WTC11 (cell line): ENCODE data around the gene MACO1. TPM values are rescaled to one million over a fixed set of nuclear protein-coding genes. Genes with fewer than 3 reads are reported as not detected.
"Not testable (repeated sequence)": the region's sequence is repeated elsewhere in the genome, so short reads cannot be mapped to it uniquely, and the experiment has no call there.

Experiments
- ATAC-seq: fragments of 200-7000 bp; cut with Tn5 transposase; 2 replicates; pipeline ENCODE4 v1.10.0; 2021; ENCODE audit warnings: mild to moderate bottlenecking, moderate library complexity
- CTCF ChIA-PET: fragments of 300-600 bp; sonication (Branson Sonifier 250); formaldehyde crosslinking; loops from one replicate; lab custom pipeline; 2021; ENCODE audit warnings: antibody characterized with exemption; lab: Charles Lee
- POLR2A ChIA-PET: fragments of 350-600 bp; sonication (Branson Sonifier 250); formaldehyde crosslinking; loops from one replicate; lab custom pipeline; 2021; ENCODE audit warnings: antibody characterized with exemption; lab: Charles Lee
- DNase-seq: peaks from one replicate; pipeline ENCODE4 v3.0.0; 2021; ENCODE audit warnings: low spot score
- H3K27ac Mint-ChIP-seq: 2 replicates; pipeline ENCODE4 v1.8.0; 2021; ENCODE audit warnings: mixed read lengths
- H3K27me3 Mint-ChIP-seq: 2 replicates; pipeline ENCODE4 v1.8.0; 2021; ENCODE audit warnings: low read depth, mild to moderate bottlenecking, moderate library complexity, mixed read lengths
- H3K36me3 Mint-ChIP-seq: 2 replicates; pipeline ENCODE4 v1.8.0; 2021; ENCODE audit warnings: mixed read lengths
- H3K4me1 Mint-ChIP-seq: 2 replicates; pipeline ENCODE4 v1.8.0; 2022; ENCODE audit warnings: mixed read lengths
- H3K4me3 Mint-ChIP-seq: 2 replicates; pipeline ENCODE4 v1.8.0; 2021; ENCODE audit warnings: mild to moderate bottlenecking, moderate library complexity, mixed read lengths
- H3K9me3 Mint-ChIP-seq: 2 replicates; pipeline ENCODE4 v1.8.0; 2021; ENCODE audit warnings: mixed read lengths
- EMX1 ChIP-seq: fragments of 250-450 bp; sonication (Bioruptor Pico); IDR thresholded peaks from 2 replicates; pipeline ENCODE4 v1.8.0; 2021; ENCODE audit warnings: mild to moderate bottlenecking
- GABPB1 ChIP-seq: sonication (generic); formaldehyde crosslinking; IDR thresholded peaks from 2 replicates; pipeline ENCODE4 v1.8.1; 2023; ENCODE audit warnings: mild to moderate bottlenecking, missing genetic modification reagents
- IRF2 ChIP-seq: sonication (generic); formaldehyde crosslinking; IDR thresholded peaks from 2 replicates; pipeline ENCODE4 v1.8.0; 2022; ENCODE audit warnings: low read depth, missing genetic modification reagents, borderline replicate concordance
- MYBL2 ChIP-seq: sonication (generic); formaldehyde crosslinking; IDR thresholded peaks from 2 replicates; pipeline ENCODE4 v1.8.1; 2023; ENCODE audit warnings: mild to moderate bottlenecking, moderate library complexity, missing genetic modification reagents
- NFYB ChIP-seq: sonication (generic); formaldehyde crosslinking; conservative IDR thresholded peaks from 2 replicates; pipeline ENCODE4 v1.8.0; 2022; ENCODE audit warnings: low read depth, missing genetic modification reagents
- RELA ChIP-seq: sonication (generic); formaldehyde crosslinking; IDR thresholded peaks from 2 replicates; pipeline ENCODE4 v1.8.1; 2022; ENCODE audit warnings: missing genetic modification reagents, mild to moderate bottlenecking, borderline replicate concordance
- RORB ChIP-seq: fragments of 250-450 bp; sonication (Bioruptor Pico); IDR thresholded peaks from 2 replicates; pipeline ENCODE4 v1.9.0; 2021; ENCODE audit warnings: mild to moderate bottlenecking
- TCF7 ChIP-seq: sonication (generic); formaldehyde crosslinking; IDR thresholded peaks from 2 replicates; pipeline ENCODE4 v1.8.0; 2022; ENCODE audit warnings: mild to moderate bottlenecking, low read depth, missing genetic modification reagents, moderate library complexity
- TEAD1 ChIP-seq: sonication (generic); formaldehyde crosslinking; IDR thresholded peaks from 2 replicates; pipeline ENCODE4 v1.8.0; 2022; ENCODE audit warnings: mild to moderate bottlenecking, missing genetic modification reagents
- ZNF121 ChIP-seq: sonication (generic); formaldehyde crosslinking; IDR thresholded peaks from 2 replicates; pipeline ENCODE4 v1.8.0; 2023; ENCODE audit warnings: missing genetic modification reagents
- total RNA-seq: library from RNA; stranded (reverse); gene quantifications from 3 replicates; pipeline ENCODE4 v1.2.3, GENCODE V29; 2021
- TF ChIP-seq, protein P1 (sequence below): sonication (generic); formaldehyde crosslinking; IDR thresholded peaks from 2 replicates; pipeline ENCODE4 v1.8.1; 2023; ENCODE audit warnings: mild to moderate bottlenecking, missing genetic modification reagents, borderline replicate concordance
- TF ChIP-seq, protein P2 (sequence below): fragments of 250-450 bp; sonication (Bioruptor Pico); IDR thresholded peaks from 2 replicates; pipeline ENCODE4 v1.8.0; 2021; ENCODE audit warnings: mild to moderate bottlenecking
- TF ChIP-seq, protein P3 (sequence below): sonication (generic); formaldehyde crosslinking; IDR thresholded peaks from 2 replicates; pipeline ENCODE4 v1.8.0; 2022; ENCODE audit warnings: mild to moderate bottlenecking, missing genetic modification reagents
- TF ChIP-seq, protein P4 (sequence below): sonication (generic); formaldehyde crosslinking; conservative IDR thresholded peaks from 2 replicates; pipeline ENCODE4 v1.8.1; 2022; ENCODE audit warnings: mild to moderate bottlenecking, missing genetic modification reagents
- TF ChIP-seq, protein P5 (sequence below): sonication (generic); formaldehyde crosslinking; IDR thresholded peaks from 2 replicates; pipeline ENCODE4 v1.8.1; 2022; ENCODE audit warnings: missing genetic modification reagents, borderline replicate concordance

MACO1 gene
- total RNA-seq, 1 experiment from 2014 or later = 9.5 TPM

DNA sequence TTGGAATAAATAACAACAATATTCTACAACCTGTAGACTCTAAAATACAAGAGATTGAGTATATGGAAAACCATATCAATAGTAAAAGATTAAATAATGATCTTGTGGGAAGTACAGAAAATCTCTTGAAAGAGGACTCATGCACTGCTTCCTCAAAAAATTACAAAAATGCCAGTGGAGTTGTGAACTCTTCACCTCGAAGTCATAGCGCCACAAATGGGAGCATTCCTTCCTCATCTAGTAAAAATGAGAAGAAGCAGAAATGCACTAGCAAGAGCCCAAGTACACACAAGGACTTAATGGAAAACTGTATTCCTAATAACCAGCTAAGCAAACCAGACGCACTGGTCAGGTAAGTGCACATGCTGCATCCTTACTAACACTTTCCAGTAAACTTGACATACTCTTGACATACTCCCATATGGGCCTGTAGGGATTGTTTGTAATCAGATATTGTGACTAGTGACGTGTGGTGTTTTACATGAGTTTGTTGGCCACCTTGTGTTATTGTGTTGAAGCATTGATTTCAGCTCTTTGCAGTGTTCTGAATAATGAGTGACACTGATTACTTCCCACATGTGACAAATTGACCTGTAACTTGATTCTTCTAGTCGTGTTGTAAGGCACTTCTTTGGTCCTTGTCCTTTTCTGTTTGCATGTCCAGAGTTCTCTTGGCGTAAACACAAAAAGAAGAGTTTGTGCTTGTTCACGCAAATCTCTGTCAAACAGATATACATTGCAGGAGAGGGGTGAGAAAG lies 28.0 kb downstream of the MACO1 start:
- ChIA-PET POLR2A (no interaction called here), CTCF (no interaction called here)
- ATAC-seq (no peak), DNase-seq (no peak)
- TF ChIP-seq, protein P1, sequence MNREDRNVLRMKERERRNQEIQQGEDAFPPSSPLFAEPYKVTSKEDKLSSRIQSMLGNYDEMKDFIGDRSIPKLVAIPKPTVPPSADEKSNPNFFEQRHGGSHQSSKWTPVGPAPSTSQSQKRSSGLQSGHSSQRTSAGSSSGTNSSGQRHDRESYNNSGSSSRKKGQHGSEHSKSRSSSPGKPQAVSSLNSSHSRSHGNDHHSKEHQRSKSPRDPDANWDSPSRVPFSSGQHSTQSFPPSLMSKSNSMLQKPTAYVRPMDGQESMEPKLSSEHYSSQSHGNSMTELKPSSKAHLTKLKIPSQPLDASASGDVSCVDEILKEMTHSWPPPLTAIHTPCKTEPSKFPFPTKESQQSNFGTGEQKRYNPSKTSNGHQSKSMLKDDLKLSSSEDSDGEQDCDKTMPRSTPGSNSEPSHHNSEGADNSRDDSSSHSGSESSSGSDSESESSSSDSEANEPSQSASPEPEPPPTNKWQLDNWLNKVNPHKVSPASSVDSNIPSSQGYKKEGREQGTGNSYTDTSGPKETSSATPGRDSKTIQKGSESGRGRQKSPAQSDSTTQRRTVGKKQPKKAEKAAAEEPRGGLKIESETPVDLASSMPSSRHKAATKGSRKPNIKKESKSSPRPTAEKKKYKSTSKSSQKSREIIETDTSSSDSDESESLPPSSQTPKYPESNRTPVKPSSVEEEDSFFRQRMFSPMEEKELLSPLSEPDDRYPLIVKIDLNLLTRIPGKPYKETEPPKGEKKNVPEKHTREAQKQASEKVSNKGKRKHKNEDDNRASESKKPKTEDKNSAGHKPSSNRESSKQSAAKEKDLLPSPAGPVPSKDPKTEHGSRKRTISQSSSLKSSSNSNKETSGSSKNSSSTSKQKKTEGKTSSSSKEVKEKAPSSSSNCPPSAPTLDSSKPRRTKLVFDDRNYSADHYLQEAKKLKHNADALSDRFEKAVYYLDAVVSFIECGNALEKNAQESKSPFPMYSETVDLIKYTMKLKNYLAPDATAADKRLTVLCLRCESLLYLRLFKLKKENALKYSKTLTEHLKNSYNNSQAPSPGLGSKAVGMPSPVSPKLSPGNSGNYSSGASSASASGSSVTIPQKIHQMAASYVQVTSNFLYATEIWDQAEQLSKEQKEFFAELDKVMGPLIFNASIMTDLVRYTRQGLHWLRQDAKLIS (CRISPR knock-in tag) = no peak
- TF ChIP-seq, protein P2, sequence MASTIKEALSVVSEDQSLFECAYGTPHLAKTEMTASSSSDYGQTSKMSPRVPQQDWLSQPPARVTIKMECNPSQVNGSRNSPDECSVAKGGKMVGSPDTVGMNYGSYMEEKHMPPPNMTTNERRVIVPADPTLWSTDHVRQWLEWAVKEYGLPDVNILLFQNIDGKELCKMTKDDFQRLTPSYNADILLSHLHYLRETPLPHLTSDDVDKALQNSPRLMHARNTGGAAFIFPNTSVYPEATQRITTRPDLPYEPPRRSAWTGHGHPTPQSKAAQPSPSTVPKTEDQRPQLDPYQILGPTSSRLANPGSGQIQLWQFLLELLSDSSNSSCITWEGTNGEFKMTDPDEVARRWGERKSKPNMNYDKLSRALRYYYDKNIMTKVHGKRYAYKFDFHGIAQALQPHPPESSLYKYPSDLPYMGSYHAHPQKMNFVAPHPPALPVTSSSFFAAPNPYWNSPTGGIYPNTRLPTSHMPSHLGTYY = no peak
- TF ChIP-seq MYBL2 (CRISPR knock-in tag) (no peak), NFYB (CRISPR knock-in tag) (no peak), TEAD1 (no peak), IRF2 (CRISPR knock-in tag) (no peak), TCF7 (CRISPR knock-in tag) (no peak)
- Mint-ChIP-seq H3K4me3 (no peak overlapping the region), H3K27ac (no peak overlapping the region), H3K9me3 (no peaks in the 10 kb centered on the region), H3K27me3 (no peaks in the 10 kb centered on the region), H3K36me3 (peaks cover 15% of the 10 kb centered on the region), H3K4me1 (no peaks in the 10 kb centered on the region)

DNA sequence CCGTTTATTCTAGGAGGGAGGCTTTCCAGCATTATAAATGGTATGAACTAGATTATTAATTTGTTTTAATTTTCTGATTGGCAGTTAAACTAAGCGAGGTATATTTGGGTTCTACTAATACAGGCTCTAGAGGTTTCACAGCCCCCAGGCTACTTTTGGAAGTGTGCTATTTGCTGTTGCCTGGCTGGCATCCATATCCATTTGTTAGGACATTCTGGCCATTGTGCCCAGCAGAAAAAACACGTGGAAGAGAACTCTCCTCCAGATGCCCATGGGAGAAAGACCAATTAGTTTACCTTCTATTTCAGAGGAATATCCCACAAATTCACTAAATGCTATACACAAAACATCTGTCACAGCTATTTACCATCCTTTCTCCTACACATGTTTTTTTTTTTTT lies 29.3 kb downstream of the MACO1 start:
- peaks cover 12% of the 10 kb centered on the region for H3K36me3 Mint-ChIP-seq
- no peak overlapping the region for H3K4me3 Mint-ChIP-seq
- ChIA-PET CTCF (no interaction called here), POLR2A (no interaction called here)
- no peak overlapping the region for H3K27ac Mint-ChIP-seq
- DNase-seq (no peak), ATAC-seq (no peak)
- TF ChIP-seq, protein P3, sequence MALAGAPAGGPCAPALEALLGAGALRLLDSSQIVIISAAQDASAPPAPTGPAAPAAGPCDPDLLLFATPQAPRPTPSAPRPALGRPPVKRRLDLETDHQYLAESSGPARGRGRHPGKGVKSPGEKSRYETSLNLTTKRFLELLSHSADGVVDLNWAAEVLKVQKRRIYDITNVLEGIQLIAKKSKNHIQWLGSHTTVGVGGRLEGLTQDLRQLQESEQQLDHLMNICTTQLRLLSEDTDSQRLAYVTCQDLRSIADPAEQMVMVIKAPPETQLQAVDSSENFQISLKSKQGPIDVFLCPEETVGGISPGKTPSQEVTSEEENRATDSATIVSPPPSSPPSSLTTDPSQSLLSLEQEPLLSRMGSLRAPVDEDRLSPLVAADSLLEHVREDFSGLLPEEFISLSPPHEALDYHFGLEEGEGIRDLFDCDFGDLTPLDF (CRISPR knock-in tag) = no peak
- TF ChIP-seq RELA (CRISPR knock-in tag) = no peak
- TF ChIP-seq, protein P2 = no peak
- TF ChIP-seq, protein P4, sequence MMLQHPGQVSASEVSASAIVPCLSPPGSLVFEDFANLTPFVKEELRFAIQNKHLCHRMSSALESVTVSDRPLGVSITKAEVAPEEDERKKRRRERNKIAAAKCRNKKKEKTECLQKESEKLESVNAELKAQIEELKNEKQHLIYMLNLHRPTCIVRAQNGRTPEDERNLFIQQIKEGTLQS = no peak
- TF ChIP-seq, protein P5, sequence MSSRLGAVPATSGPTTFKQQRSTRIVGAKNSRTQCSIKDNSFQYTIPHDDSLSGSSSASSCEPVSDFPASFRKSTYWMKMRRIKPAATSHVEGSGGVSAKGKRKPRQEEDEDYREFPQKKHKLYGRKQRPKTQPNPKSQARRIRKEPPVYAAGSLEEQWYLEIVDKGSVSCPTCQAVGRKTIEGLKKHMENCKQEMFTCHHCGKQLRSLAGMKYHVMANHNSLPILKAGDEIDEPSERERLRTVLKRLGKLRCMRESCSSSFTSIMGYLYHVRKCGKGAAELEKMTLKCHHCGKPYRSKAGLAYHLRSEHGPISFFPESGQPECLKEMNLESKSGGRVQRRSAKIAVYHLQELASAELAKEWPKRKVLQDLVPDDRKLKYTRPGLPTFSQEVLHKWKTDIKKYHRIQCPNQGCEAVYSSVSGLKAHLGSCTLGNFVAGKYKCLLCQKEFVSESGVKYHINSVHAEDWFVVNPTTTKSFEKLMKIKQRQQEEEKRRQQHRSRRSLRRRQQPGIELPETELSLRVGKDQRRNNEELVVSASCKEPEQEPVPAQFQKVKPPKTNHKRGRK (CRISPR knock-in tag) = no peak
- TF ChIP-seq RORB (CRISPR knock-in tag) = no peak
- no peak for TF ChIP-seq TCF7 (CRISPR knock-in tag)
- no peak for TF ChIP-seq EMX1
- no peak for TF ChIP-seq GABPB1 (CRISPR knock-in tag)
- TF ChIP-seq ZNF121 = no peak
- TF ChIP-seq MYBL2 (CRISPR knock-in tag) = no peak
- no peaks in the 10 kb centered on the region for H3K27me3 Mint-ChIP-seq
- no peaks in the 10 kb centered on the region for H3K4me1 Mint-ChIP-seq
- no peaks in the 10 kb centered on the region for H3K9me3 Mint-ChIP-seq

DNA sequence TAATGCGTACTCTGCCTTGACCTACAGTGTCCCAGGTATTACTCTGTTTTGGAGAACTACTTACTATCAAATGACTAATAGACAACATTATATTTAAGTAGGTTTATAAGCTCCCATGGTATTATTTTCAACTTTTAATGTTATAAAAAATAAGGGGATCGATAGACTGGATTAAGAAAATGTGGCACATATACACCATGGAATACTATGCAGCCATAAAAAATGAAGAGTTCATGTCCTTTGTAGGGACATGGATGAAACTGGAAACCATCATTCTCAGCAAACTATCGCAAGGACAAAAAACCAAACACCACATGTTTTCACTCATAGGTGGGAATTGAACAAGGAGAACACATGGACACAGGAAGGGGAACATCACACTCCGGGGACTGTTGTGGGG lies 30.1 kb downstream of the MACO1 start:
- CTCF ChIA-PET, H3K9me3 Mint-ChIP-seq, DNase-seq, H3K4me3 Mint-ChIP-seq, H3K4me1 Mint-ChIP-seq, POLR2A ChIA-PET, ATAC-seq, H3K27me3 Mint-ChIP-seq, H3K27ac Mint-ChIP-seq: not testable (repeated sequence)
- peaks cover 12% of the 10 kb centered on the region for H3K36me3 Mint-ChIP-seq
